ENCODE measurements around the gene HDAC4.

GRCh38 chr2:239033801-239034560, 366.8 kb downstream of the HDAC4 start:
- TF ChIP-seq POLR2A (IDR thresholded peaks at IDR 0.05; ENCODE audit: borderline replicate concordance, extremely low read depth, insufficient read depth, insufficient read length) (no peak), CTCF (IDR thresholded peaks at IDR 0.05 in 2 of 3, conservative IDR thresholded peaks at IDR 0.05 in 1 of 3; ENCODE audit: borderline replicate concordance in 1 of 3, insufficient read depth in 1 of 3, low read depth in 2 of 3, low read length in 2 of 3) (no peak), YY1 (IDR thresholded peaks at IDR 0.05; ENCODE audit: extremely low read depth, insufficient replicate concordance, low read depth, low read length) (no peak), ATF3 (IDR thresholded peaks at IDR 0.05) (no peak), ZNF274 (IDR thresholded peaks at IDR 0.05; ENCODE audit: low read depth, low read length) (no peak), REST (IDR thresholded peaks at IDR 0.05; ENCODE audit: low read depth) (no peak), EGR1 (IDR thresholded peaks at IDR 0.05; ENCODE audit: low read depth) (no peak), EZH2 (IDR thresholded peaks at IDR 0.05) (no peak), EZH2phosphoT487 (IDR thresholded peaks at IDR 0.05; ENCODE audit: borderline replicate concordance) (no peak), FOSL1 (IDR thresholded peaks at IDR 0.05; ENCODE audit: low read depth) (no peak), ZBTB33 (IDR thresholded peaks at IDR 0.05; ENCODE audit: extremely low read depth, insufficient replicate concordance, low read length) (no peak), SP1 (IDR thresholded peaks at IDR 0.05; ENCODE audit: low read depth) (no peak), CEBPB (IDR thresholded peaks at IDR 0.05; ENCODE audit: low read depth) (no peak), RAD21 (IDR thresholded peaks at IDR 0.05; ENCODE audit: low read depth) (no peak)
